ENCODE measurements around the gene CFD. TPM values are rescaled to one million over a fixed set of nuclear protein-coding genes. Genes with fewer than 3 reads are reported as not detected.
"Not testable (repeated sequence)": the region's sequence is repeated elsewhere in the genome, so short reads cannot be mapped to it uniquely, and the experiment has no call there.

CFD gene
- total and polyA plus RNA-seq, 10 of the 15 experiments (the other 5 are each of a cell fraction or from before 2014, with no cell fraction given): 0.05 to 1.1 (median 0.38) TPM; not detected in 4

DNA sequence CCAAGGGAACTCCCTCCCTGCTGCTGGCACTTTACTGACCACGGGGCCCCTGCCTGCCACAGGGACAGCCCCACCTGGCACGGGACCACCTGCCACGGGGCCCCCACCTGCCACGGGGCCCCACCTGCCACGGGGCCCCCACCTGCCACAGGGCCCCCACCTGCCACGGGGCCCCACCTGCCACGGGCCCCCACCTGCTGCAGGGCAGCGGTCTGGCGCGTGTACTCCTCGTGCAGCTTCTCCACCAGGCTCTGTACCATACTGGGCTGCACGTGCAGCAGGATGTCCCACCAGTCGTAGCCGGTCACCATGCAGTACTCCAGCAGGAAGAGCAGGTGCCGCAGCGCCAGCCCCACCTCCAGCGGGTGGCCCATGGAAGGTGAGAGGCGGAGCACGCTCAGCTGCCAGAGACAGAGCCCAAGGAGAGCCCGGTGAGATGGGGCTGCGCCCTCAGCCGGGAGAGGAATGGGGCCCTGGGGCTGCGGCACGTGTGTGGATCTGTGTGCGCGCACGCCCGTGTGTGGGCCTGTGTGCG, 17.4 kb downstream of the CFD start:
- H3K27me3 ChIP-seq (replicated peaks in 1 of 2; ENCODE audit: control insufficient read depth in 2 of 2, insufficient read depth in 2 of 2, low read length in 1 of 2): no peaks in the 10 kb centered on the region
- H3K79me2 ChIP-seq (ENCODE audit: control insufficient read depth, insufficient read depth, low read length): no peaks in the 10 kb centered on the region
- intact Hi-C loops (cut with micrococcal nuclease; ENCODE audit: unreplicated experiment) (no loop called here), in situ Hi-C loops (cut with MboI) (no loop called here)
- H3K4me1 ChIP-seq (ENCODE audit: control insufficient read depth, insufficient read depth, low read length): no peaks in the 10 kb centered on the region
- no peak overlapping the region for H3K27ac ChIP-seq (ENCODE audit: control insufficient read depth, insufficient read depth)
- H3K4me3 ChIP-seq: no peak overlapping the region
- no peak overlapping the region for H3K4me2 ChIP-seq (ENCODE audit: control insufficient read depth, insufficient read depth)
- ChIA-PET SMC1A (ENCODE audit: uncharacterized antibody, unreplicated experiment) (no interaction called here), POLR2A (interaction anchor here (0.6 to 1.5 kb wide), 2 partner anchors 12 to 32 kb away, joined by 3 read pairs; no protein-coding TSS in a partner anchor), CTCF (no interaction called here), RAD21 (ENCODE audit: unreplicated experiment) (no interaction called here)
- WGBS (ENCODE audit: insufficient coverage, insufficient replicate concordance, low lambda C conversion rate, missing lambda C conversion rate): 69% methylated on average over 21 of the region's 29 CpGs
- H3K9me3 ChIP-seq (replicated peaks; ENCODE audit: control insufficient read depth, insufficient read depth, low read length): no peaks in the 10 kb centered on the region; the same call in 2 of the 3 replicates
- no peak overlapping the region for H3K9ac ChIP-seq (ENCODE audit: control insufficient read depth, insufficient read depth, low read length)
- 0 out of 2 replicates have a peak, but pooled peaks have one; percentile 12 for TF ChIP-seq POLR2A (IDR thresholded peaks at IDR 0.05; ENCODE audit: low read depth, low read length)
- no peak for TF ChIP-seq POLR2AphosphoS2 (IDR thresholded peaks at IDR 0.05; ENCODE audit: low read depth, low read length)
- H4K20me1 ChIP-seq (ENCODE audit: control insufficient read depth, insufficient read depth): no peaks in the 10 kb centered on the region
- no TSS peak for BruUV-seq (replicated peaks)
- DNase-seq (ENCODE audit: low read depth, low spot score) (no peak), FAIRE-seq (no peak), ATAC-seq (no peak)
- no peak overlapping the region for H2AFZ ChIP-seq (ENCODE audit: control insufficient read depth, low read depth, low read length)
- no peaks in the 10 kb centered on the region; a peak in 1 of 4 replicates for H3K36me3 ChIP-seq (ENCODE audit: control insufficient read depth in 2 of 2, insufficient read depth in 2 of 2, low read length in 1 of 2)

DNA sequence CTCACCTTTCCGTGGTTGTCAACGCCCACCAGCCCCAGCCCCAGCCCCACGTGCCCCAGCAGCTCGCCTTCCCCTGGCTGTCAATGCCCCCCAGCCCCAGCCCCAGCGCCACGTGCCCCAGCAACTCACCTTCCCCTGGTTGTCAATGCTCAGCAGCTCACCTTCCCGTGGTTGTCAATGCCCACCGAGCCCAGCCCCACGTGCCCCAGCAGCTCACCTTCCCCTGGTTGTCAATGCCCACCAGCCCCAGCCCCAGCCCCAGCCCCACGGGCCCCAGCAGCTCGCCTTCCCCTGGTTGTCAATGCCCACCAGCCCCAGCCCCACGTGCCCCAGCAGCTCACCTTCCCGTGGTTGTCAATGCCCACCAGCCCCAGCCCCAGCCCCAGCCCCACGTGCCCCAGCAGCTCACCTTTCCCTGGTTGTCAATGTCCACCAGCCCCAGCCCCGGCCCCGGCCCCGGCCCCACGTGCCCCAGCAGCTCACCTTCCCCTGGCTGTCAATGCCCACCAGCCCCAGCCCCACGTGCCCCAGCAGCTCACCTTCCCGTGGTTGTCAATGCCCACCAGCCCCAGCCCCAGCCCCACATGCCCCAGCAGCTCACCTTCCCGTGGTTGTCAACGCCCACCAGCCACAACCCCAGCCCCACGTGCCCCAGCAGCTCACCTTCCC, 18.7 kb downstream of the CFD start:
- SMC1A ChIA-PET (ENCODE audit: uncharacterized antibody, unreplicated experiment); H2AFZ ChIP-seq (ENCODE audit: control insufficient read depth, low read depth, low read length); H3K36me3 ChIP-seq (ENCODE audit: control insufficient read depth in 2 of 2, insufficient read depth in 2 of 2, low read length in 1 of 2); in situ Hi-C loops (cut with MboI); BruUV-seq (replicated peaks); DNase-seq (ENCODE audit: low read depth, low spot score); H3K9me3 ChIP-seq (replicated peaks; ENCODE audit: control insufficient read depth, insufficient read depth, low read length); H3K4me3 ChIP-seq; H3K4me1 ChIP-seq (ENCODE audit: control insufficient read depth, insufficient read depth, low read length); H3K4me2 ChIP-seq (ENCODE audit: control insufficient read depth, insufficient read depth); ATAC-seq; H4K20me1 ChIP-seq (ENCODE audit: control insufficient read depth, insufficient read depth); H3K9ac ChIP-seq (ENCODE audit: control insufficient read depth, insufficient read depth, low read length); intact Hi-C loops (cut with micrococcal nuclease; ENCODE audit: unreplicated experiment); H3K27me3 ChIP-seq (replicated peaks in 1 of 2; ENCODE audit: control insufficient read depth in 2 of 2, insufficient read depth in 2 of 2, low read length in 1 of 2); H3K27ac ChIP-seq (ENCODE audit: control insufficient read depth, insufficient read depth); FAIRE-seq; H3K79me2 ChIP-seq (ENCODE audit: control insufficient read depth, insufficient read depth, low read length): not testable (repeated sequence)
- ChIA-PET CTCF (interaction anchor here (1.2 kb wide), 1 partner anchor 15 kb away, joined by 4 read pairs; no protein-coding TSS in a partner anchor), POLR2A (interaction anchor here (1.0 kb wide), 2 partner anchors 15 to 29 kb away, joined by 3 read pairs; no protein-coding TSS in a partner anchor), RAD21 (ENCODE audit: unreplicated experiment) (interaction anchor here (1.1 kb wide), 1 partner anchor 15 kb away, joined by 3 read pairs; the partner anchor contains the start of gene RNU6-9)
- WGBS (ENCODE audit: insufficient coverage, insufficient replicate concordance, low lambda C conversion rate, missing lambda C conversion rate): 92% methylated on average over 7 of the region's 23 CpGs

DNA sequence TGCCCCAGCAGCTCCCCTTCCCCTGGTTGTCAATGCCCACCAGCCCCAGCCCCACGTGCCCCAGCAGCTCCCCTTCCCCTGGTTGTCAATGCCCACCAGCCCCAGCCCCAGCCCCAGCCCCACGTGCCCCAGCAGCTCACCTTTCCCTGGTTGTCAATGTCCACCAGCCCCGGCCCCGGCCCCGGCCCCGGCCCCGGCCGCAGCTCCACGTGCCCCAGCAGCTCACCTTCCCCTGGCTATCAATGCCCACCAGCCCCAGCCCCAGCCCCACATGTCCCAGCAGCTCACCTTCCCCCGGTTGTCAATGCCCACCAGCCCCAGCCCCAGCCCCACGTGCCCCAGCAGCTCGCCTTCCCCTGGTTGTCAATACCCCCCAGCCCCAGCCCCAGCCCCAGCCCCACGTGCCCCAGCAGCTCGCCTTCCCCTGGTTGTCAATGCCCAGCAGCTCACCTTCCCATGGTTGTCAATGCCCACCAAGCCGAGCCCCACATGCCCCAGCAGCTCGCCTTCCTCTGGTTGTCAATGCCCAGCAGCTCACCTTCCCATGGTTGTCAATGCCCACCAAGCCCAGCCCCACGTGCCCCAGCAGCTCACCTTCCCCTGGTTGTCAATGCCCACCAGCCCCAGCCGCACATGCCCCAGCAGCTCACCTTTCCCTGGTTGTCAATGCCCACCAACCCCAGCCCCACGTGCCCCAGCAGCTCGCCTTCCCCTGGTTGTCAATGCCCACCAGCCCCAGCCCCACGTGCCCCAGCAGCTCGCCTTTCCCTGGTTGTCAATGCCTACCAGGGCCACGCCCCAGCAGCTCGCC, 19.5 kb downstream of the CFD start:
- RAD21 ChIA-PET (ENCODE audit: unreplicated experiment); H3K27me3 ChIP-seq (replicated peaks in 1 of 2; ENCODE audit: control insufficient read depth in 2 of 2, insufficient read depth in 2 of 2, low read length in 1 of 2); H3K36me3 ChIP-seq (ENCODE audit: control insufficient read depth in 2 of 2, insufficient read depth in 2 of 2, low read length in 1 of 2); H3K9me3 ChIP-seq (replicated peaks; ENCODE audit: control insufficient read depth, insufficient read depth, low read length); BruUV-seq (replicated peaks); H3K9ac ChIP-seq (ENCODE audit: control insufficient read depth, insufficient read depth, low read length); in situ Hi-C loops (cut with MboI); H3K4me3 ChIP-seq; H3K79me2 ChIP-seq (ENCODE audit: control insufficient read depth, insufficient read depth, low read length); intact Hi-C loops (cut with micrococcal nuclease; ENCODE audit: unreplicated experiment); H4K20me1 ChIP-seq (ENCODE audit: control insufficient read depth, insufficient read depth); H3K27ac ChIP-seq (ENCODE audit: control insufficient read depth, insufficient read depth); DNase-seq (ENCODE audit: low read depth, low spot score); H3K4me2 ChIP-seq (ENCODE audit: control insufficient read depth, insufficient read depth); H3K4me1 ChIP-seq (ENCODE audit: control insufficient read depth, insufficient read depth, low read length); ATAC-seq; FAIRE-seq; H2AFZ ChIP-seq (ENCODE audit: control insufficient read depth, low read depth, low read length): not testable (repeated sequence)
- ChIA-PET CTCF (interaction anchor here (1.2 kb wide), 1 partner anchor 15 kb away, joined by 4 read pairs; no protein-coding TSS in a partner anchor), SMC1A (ENCODE audit: uncharacterized antibody, unreplicated experiment) (interaction anchor here (1.0 kb wide), 1 partner anchor 23 kb away, joined by 3 read pairs; no protein-coding TSS in a partner anchor), POLR2A (interaction anchor here (1.0 kb wide), 1 partner anchor 28 kb away, joined by 3 read pairs; no protein-coding TSS in a partner anchor)
- WGBS (ENCODE audit: insufficient coverage, insufficient replicate concordance, low lambda C conversion rate, missing lambda C conversion rate): 71% methylated on average over 13 of the region's 24 CpGs
